ENCODE measurements around the gene POLR3G.

Gene POLR3G

DNA sequence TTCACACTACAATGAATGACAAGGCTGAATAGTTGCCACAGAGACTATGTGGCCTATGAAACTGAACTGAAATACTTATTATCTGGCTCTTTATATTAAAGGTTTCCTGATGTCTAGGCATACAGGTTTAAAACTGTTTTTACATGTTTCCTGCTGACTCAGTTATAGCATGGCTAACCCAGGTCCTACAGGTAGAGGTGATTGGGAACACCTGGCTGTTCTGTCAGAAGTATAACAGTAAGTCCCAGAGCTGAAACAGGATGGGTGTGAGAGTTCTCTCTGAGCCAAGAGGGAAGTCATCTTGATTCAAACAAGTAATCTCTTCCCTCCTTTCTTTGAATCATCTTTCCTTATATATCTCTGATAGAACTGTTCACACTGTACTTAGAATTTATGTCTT is 79.0 kb downstream of the POLR3G start:
- no peak for ATAC-seq

GRCh38 chr5:90554358-90555006 is 79.8 kb downstream of the POLR3G start:
- ATAC-seq = no peak

GRCh38 chr5:90555666-90556065 is 81.0 kb downstream of the POLR3G start:
- no peak for ATAC-seq

- no peak for ATAC-seq
Observed at GRCh38 chr5:90557391-90557790, 82.7 kb downstream of the POLR3G start.

GRCh38 chr5:90557871-90558270 is 83.2 kb downstream of the POLR3G start:
- ATAC-seq = no peak

GRCh38 chr5:90558344-90559192 is 83.9 kb downstream of the POLR3G start, which contains the start of gene ADGRV1:
Gene ADGRV1 (plus strand): TSS chr5:90558797. CDS start chr5:90558896, 99 bp downstream.
- peak; percentile 27 to 51 for ATAC-seq

- no peak for ATAC-seq
Observed at GRCh38 chr5:90560771-90561170, 86.1 kb downstream of the POLR3G start.

DNA sequence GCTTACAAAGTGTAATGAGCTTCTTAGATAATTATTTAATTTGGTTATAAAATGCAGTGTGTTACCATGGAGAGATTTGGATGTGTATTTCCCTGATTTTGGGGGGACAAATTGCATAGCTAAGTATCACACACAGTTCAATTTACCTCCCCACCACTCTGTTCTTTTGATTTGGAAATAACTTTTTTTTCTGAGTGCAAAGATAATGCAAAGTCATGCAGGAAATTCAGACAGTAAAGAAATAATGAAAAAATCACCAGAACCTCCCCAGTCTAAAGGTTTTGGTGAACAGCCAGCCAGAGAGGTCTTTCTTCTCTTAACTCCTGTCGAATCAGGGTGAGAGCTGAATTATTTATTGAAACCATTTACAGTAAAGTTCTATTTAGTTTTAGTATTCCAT is 87.1 kb downstream of the POLR3G start:
- ATAC-seq = no peak

DNA sequence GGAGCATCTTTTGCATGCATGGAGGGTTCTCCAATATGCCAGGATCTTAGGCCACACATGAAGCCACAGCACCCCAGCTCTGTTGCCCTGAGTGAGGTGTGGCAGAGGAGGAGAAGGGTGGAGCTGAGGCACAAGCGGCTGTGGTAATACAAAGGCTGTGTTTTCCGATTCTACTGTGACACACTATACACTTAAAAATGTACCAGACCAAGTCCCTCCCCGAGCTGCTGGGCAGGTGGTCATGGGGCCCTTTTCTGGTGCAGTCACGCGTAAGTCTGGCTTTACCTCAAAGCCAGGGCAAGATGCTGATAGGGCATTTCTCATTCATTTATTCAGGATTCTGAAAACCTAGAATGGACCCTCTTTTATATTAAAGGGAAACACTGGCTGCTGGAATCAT is 87.7 kb downstream of the POLR3G start:
- ATAC-seq = no peak

DNA sequence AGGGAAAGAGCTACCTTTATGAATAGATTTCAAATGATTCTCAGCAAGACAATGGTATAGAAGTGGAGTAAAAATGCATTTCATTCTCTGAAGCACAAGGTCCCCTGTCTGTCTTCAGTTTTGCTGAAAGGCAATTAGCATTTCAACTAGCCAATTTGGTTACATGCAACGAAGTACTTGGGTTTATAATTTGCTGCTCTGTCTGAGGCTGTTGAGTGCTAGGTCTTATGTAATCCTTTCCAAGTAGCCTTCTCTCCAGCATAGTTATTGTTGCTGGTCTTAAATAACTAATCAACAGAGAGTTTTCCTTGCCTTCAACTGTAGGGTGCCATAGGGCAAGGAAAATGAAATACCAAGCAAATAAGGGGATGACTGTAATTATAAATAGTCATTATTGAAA is 88.4 kb downstream of the POLR3G start:
- no peak for ATAC-seq

Data from activated CD4-positive, CD25-positive, alpha-beta regulatory T cell treated with anti-CD3 and anti-CD28 coated beads, Interleukin-2, amount 50 U/mL, for 24 hours (primary cell).